ENCODE results near the gene EXD1.

DNA sequence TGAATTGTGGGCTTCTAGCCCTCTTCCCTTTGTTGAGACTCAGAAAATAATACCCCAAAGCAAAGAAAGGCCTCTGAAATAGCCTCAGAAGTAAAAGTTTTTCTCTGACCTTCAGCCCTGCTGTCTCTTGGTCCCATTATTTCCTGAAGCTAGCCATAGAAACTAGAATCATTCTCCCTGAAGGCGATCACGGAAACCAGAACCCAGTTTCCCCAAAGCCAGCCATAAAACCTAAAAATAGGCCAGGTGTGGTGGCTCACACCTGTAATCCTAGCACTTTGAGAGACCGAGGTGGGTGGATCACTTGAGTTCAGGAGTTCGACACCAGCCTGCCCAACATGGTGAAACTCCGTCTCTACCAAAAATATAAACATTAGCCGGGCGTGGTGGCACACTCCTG is 27.2 kb downstream of the EXD1 start:
- TF ChIP-seq SMARCE1 (IDR thresholded peaks at IDR 0.05; ENCODE audit: borderline replicate concordance), result no peak
- TF ChIP-seq SALL2 (CRISPR knock-in tag; IDR thresholded peaks at IDR 0.05), result no peak
- TF ChIP-seq ZNF274 (CRISPR knock-in tag; IDR thresholded peaks at IDR 0.05), result no peak

All from HepG2 (cell line).